Islet precursor cell (in vitro differentiated cells): ENCODE measurements around the gene DNAJC2.

Experiments
- DNase-seq: peaks from one replicate; pipeline ENCODE4 v3.0.0-alpha.2; 2018

The DNAJC2 gene

GRCh38 chr7:103344453-103345149 is at the start of gene DNAJC2:
Gene DNAJC2, minus strand, starts transcription at chr7:103344767. Its CDS starts 145 bp downstream, at chr7:103344622.
- peak; percentile 92 for DNase-seq

GRCh38 chr7:103391976-103392375 is 47.4 kb upstream of the DNAJC2 start:
- DNase-seq, result no peak

GRCh38 chr7:103391150-103391549 is 46.6 kb upstream of the DNAJC2 start:
- no peak for DNase-seq

- no peak for DNase-seq
Measured at GRCh38 chr7:103389263-103389662, 44.7 kb upstream of the DNAJC2 start.

GRCh38 chr7:103388469-103389140 is 44.0 kb upstream of the DNAJC2 start:
- DNase-seq, result no peak

- no peak for DNase-seq
Measured at GRCh38 chr7:103387242-103387641, 42.7 kb upstream of the DNAJC2 start.

- DNase-seq, result no peak
Measured at GRCh38 chr7:103382032-103382402, 37.5 kb upstream of the DNAJC2 start.

GRCh38 chr7:103381280-103382031 is 36.9 kb upstream of the DNAJC2 start:
- DNase-seq, result no peak

GRCh38 chr7:103380395-103381191 is 36.0 kb upstream of the DNAJC2 start:
- DNase-seq, result no peak

- DNase-seq, result no peak
Measured at GRCh38 chr7:103379270-103379975, 34.9 kb upstream of the DNAJC2 start.

GRCh38 chr7:103373866-103374643 is 29.5 kb upstream of the DNAJC2 start:
- no peak for DNase-seq

- no peak for DNase-seq
Measured at GRCh38 chr7:103369432-103369831, 24.9 kb upstream of the DNAJC2 start.

- DNase-seq, result no peak
Measured at GRCh38 chr7:103349805-103350204, 5.2 kb upstream of the DNAJC2 start.

- DNase-seq, result no peak
Measured at GRCh38 chr7:103348959-103349358, 4.4 kb upstream of the DNAJC2 start.

- no peak for DNase-seq
Measured at GRCh38 chr7:103348452-103348851, 3.9 kb upstream of the DNAJC2 start.

- DNase-seq, result peak; percentile 91
Measured at GRCh38 chr7:103347507-103348267, 3.1 kb upstream of the DNAJC2 start, which contains the start of gene PSMC2. Gene PSMC2, plus strand, starts transcription at chr7:103347643. Its CDS starts 69 bp downstream, at chr7:103347712.

GRCh38 chr7:103346396-103346795 is 1.8 kb upstream of the DNAJC2 start:
- DNase-seq, result no peak

- peak; percentile 50 for DNase-seq
Measured at GRCh38 chr7:103343758-103344452, 662 bp downstream of the DNAJC2 start.

- DNase-seq, result no peak
Measured at GRCh38 chr7:103343332-103343731, 1.2 kb downstream of the DNAJC2 start.

- no peak for DNase-seq
Measured at GRCh38 chr7:103341466-103341865, 3.1 kb downstream of the DNAJC2 start.
